Measurements from ENCODE around the gene SUGCT. TPM values are rescaled to one million over a fixed set of nuclear protein-coding genes. Genes with fewer than 3 reads are reported as not detected.

The SUGCT gene
- total RNA-seq, 1 donor from 2014 or later: 11.9 TPM

DNA sequence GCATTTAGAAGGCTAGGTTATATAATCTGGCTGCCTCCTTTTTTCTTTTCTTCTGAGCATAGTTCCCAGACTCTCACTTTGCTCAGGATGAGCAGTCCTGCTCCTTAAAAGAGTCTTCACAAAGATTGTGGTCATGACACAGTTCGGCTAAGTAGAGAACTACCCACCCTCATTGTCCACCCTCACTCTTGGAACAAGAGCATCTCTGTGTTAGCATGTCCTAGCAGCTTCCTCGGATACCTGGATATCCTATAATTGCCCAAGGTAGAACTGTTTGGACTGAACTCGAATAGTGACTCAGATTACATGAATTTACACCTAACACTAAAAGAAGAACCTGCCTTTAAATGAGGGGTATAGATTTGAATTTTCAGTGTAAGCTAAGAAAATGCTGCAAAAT, 572.0 kb downstream of the SUGCT start:
- H3K9me3 Mint-ChIP-seq (ENCODE audit: unreplicated experiment): no peaks in the 10 kb centered on the region
- no peaks in the 10 kb centered on the region for H3K27me3 Mint-ChIP-seq (ENCODE audit: unreplicated experiment)
- DNase-seq (ENCODE audit: extremely low spot score, unreplicated experiment): no peak
- H3K4me1 Mint-ChIP-seq (ENCODE audit: unreplicated experiment): peaks cover 7% of the 10 kb centered on the region
- H3K27ac Mint-ChIP-seq (ENCODE audit: unreplicated experiment): no peak overlapping the region
- TF ChIP-seq, protein P1, sequence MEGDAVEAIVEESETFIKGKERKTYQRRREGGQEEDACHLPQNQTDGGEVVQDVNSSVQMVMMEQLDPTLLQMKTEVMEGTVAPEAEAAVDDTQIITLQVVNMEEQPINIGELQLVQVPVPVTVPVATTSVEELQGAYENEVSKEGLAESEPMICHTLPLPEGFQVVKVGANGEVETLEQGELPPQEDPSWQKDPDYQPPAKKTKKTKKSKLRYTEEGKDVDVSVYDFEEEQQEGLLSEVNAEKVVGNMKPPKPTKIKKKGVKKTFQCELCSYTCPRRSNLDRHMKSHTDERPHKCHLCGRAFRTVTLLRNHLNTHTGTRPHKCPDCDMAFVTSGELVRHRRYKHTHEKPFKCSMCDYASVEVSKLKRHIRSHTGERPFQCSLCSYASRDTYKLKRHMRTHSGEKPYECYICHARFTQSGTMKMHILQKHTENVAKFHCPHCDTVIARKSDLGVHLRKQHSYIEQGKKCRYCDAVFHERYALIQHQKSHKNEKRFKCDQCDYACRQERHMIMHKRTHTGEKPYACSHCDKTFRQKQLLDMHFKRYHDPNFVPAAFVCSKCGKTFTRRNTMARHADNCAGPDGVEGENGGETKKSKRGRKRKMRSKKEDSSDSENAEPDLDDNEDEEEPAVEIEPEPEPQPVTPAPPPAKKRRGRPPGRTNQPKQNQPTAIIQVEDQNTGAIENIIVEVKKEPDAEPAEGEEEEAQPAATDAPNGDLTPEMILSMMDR (IDR thresholded peaks at IDR 0.05): no peak
- no peak overlapping the region for H3K4me3 Mint-ChIP-seq (ENCODE audit: unreplicated experiment)
- no peaks in the 10 kb centered on the region for H3K36me3 Mint-ChIP-seq (ENCODE audit: unreplicated experiment)

DNA sequence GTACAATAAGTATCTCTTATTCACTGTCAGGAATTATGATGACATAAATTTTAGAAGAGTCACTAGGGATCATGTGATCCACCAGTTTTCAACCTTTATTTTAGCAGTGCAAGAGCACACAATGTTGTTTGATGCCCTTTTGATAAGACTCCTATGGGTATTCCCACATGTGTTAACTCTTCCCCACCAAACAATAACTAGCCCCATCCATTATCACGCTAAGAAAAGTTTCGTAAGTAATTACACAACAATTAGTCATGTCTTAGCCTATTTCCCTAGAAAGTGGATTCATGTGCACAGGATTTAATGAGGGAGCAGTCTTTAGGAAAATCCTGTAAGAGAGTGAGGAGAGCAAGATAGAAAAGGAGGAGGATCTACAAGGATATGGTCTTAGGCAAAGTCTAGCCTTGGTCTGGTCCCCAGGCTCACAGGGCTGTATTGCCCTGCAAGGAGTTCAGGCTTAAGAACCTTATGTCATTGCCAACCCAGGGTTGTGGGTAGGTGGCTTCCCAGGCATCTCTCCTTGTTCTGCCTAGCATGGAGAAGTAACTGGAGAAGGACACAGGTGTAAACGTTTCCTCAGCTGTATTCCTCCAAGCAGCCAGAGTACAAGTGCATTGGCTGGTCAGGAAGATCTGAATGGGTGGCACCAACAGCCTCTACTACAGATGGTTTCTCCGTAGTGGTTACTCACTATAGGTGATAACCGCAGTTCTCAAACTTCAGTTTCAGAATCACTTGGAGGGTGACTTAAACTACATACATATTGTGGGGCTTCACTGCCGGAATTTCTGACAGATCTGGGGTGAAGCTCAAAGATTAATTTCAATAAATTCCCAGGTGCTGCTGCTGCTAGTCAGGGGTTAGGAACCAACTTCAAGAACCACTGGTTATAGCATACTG, 574.5 kb downstream of the SUGCT start:
- Mint-ChIP-seq H3K4me1 (ENCODE audit: unreplicated experiment) (peaks cover 9% of the 10 kb centered on the region), H3K4me3 (ENCODE audit: unreplicated experiment) (no peak overlapping the region), H3K27me3 (ENCODE audit: unreplicated experiment) (no peaks in the 10 kb centered on the region), H3K9me3 (ENCODE audit: unreplicated experiment) (no peaks in the 10 kb centered on the region), H3K36me3 (ENCODE audit: unreplicated experiment) (no peaks in the 10 kb centered on the region), H3K27ac (ENCODE audit: unreplicated experiment) (no peak overlapping the region)
- DNase-seq (ENCODE audit: extremely low spot score, unreplicated experiment): no peak
- TF ChIP-seq, protein P1 (IDR thresholded peaks at IDR 0.05): no peak

DNA sequence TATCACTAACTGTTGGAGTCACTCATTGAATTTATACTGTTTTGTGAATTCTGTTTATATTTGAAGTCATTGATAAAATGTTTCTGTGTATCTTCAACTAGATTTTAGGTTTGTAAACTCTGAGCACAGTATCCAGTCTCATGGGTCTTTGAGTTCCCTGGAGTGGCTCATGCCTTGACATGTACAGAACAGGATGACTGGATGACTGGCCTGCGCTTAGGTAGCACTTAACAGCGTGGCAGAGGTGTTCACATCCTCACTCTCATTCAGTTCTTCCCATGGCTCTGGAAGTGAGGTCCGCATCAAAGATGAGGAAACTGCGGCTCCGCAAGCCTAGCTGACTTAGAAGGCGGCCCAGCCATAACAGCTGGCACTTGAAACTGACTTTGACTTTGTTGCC, 576.9 kb downstream of the SUGCT start:
- H3K4me3 Mint-ChIP-seq (ENCODE audit: unreplicated experiment): no peak overlapping the region
- no peaks in the 10 kb centered on the region for H3K36me3 Mint-ChIP-seq (ENCODE audit: unreplicated experiment)
- TF ChIP-seq, protein P1 (IDR thresholded peaks at IDR 0.05): no peak
- no peaks in the 10 kb centered on the region for H3K27me3 Mint-ChIP-seq (ENCODE audit: unreplicated experiment)
- H3K4me1 Mint-ChIP-seq (ENCODE audit: unreplicated experiment): peaks cover 31% of the 10 kb centered on the region
- no peaks in the 10 kb centered on the region for H3K9me3 Mint-ChIP-seq (ENCODE audit: unreplicated experiment)
- no peak overlapping the region for H3K27ac Mint-ChIP-seq (ENCODE audit: unreplicated experiment)
- no peak for DNase-seq (ENCODE audit: extremely low spot score, unreplicated experiment)

DNA sequence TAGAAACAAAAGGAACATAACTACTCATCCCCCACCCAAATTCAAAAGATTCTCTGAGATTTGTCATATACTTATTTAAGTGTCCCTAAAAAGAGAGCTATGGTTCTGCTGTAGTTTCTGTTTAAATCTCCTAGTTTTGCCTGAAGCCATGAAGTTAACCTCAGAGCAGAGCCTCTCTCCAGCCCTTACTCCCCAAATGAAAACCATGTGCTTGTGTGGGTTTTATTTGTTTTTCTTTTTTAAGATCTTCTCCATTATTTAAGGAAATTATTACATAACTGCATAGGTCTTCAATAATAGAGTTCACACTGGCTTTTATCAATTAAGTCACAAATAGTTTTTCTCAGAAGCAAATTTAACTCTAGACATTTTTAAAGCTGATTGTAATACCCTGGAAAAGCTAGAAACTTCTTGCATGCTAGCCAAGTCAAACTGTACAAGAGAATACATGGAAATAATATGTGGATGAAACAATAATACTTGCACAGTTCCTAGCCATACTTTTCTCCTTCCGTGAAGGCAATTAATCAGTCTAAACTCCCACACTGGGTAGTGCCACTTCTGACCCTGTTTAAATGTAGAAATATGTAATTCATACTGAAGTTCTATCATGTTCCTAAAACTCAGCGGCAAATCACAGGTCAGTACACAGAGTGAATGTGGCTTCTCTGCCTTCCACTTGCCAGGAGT, 579.7 kb downstream of the SUGCT start:
- H3K36me3 Mint-ChIP-seq (ENCODE audit: unreplicated experiment): no peaks in the 10 kb centered on the region
- TF ChIP-seq, protein P1 (IDR thresholded peaks at IDR 0.05): no peak
- no peaks in the 10 kb centered on the region for H3K27me3 Mint-ChIP-seq (ENCODE audit: unreplicated experiment)
- H3K4me3 Mint-ChIP-seq (ENCODE audit: unreplicated experiment): peak overlapping the region; percentile 23
- no peaks in the 10 kb centered on the region for H3K9me3 Mint-ChIP-seq (ENCODE audit: unreplicated experiment)
- DNase-seq (ENCODE audit: extremely low spot score, unreplicated experiment): no peak
- peaks cover 55% of the 10 kb centered on the region for H3K4me1 Mint-ChIP-seq (ENCODE audit: unreplicated experiment)
- peak overlapping the region; percentile 79 for H3K27ac Mint-ChIP-seq (ENCODE audit: unreplicated experiment)

DNA sequence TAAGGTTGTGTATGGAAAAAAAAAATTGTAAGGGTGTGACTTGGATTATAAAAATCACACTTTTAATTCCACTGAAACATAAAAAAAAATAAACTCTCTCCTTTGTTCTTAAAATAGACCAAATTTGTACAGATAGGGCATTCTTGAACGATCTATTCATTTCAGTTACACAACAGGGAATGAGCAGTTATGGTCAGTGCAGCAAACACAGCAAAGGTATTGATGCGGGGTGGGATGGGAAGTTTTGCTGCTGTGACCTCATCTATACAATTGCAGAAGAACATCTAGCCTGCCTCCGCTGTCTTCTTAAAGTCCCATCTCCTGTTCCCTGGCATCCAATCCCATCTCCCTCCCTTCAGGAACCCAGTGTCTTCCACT, 580.2 kb downstream of the SUGCT start:
- Mint-ChIP-seq H3K4me1 (ENCODE audit: unreplicated experiment) (peaks cover 57% of the 10 kb centered on the region), H3K9me3 (ENCODE audit: unreplicated experiment) (no peaks in the 10 kb centered on the region), H3K36me3 (ENCODE audit: unreplicated experiment) (no peaks in the 10 kb centered on the region), H3K27me3 (ENCODE audit: unreplicated experiment) (no peaks in the 10 kb centered on the region), H3K27ac (ENCODE audit: unreplicated experiment) (peak overlapping the region; percentile 79), H3K4me3 (ENCODE audit: unreplicated experiment) (no peak overlapping the region)
- TF ChIP-seq, protein P1 (IDR thresholded peaks at IDR 0.05): no peak
- no peak for DNase-seq (ENCODE audit: extremely low spot score, unreplicated experiment)

All from osteocyte (in vitro differentiated cells).